Neural cell (in vitro differentiated cells): ENCODE results near the gene TNFAIP8L1. TPM values are rescaled to one million over a fixed set of nuclear protein-coding genes. Genes with fewer than 3 reads are reported as not detected.

Experiments
- H2AFZ ChIP-seq: fragments of 200-600, 300-800 bp; sonication (generic), shearing (Covaris generic); 2 replicates; pipeline ENCODE4 v1.6.0; 2014; ENCODE audit warnings: low read depth, mild to moderate bottlenecking, antibody characterized with exemption, low read length, moderate library complexity
- H3F3A ChIP-seq: fragments of 200-600 bp; shearing (Covaris generic); 2 replicates; pipeline ENCODE4 v1.6.1; 2016; ENCODE audit warnings: mild to moderate bottlenecking, moderate library complexity, mixed read lengths, antibody characterized with exemption, low read length; ENCODE audit not compliant: insufficient read depth, poor library complexity, severe bottlenecking
- H3K27ac ChIP-seq: fragments of 200-600, 300-800 bp; sonication (generic), shearing (Covaris generic); 2 replicates; pipeline ENCODE4 v1.5.1; 2014; ENCODE audit warnings: mild to moderate bottlenecking, low read length, moderate library complexity
- H3K27me3 ChIP-seq: fragments of 300-800, 200-600 bp; sonication (generic), shearing (Covaris generic); 2 replicates; pipeline ENCODE4 v1.6.0; 2014; ENCODE audit warnings: mild to moderate bottlenecking, low read depth, low read length, moderate library complexity; ENCODE audit not compliant: insufficient read depth
- H3K36me3 ChIP-seq: fragments of 300-800, 200-600 bp; sonication (generic), shearing (Covaris generic); 2 replicates; pipeline ENCODE4 v1.5.1; 2014; ENCODE audit warnings: mild to moderate bottlenecking, antibody characterized with exemption, low read length, moderate library complexity; ENCODE audit not compliant: insufficient read depth
- H3K4me2 ChIP-seq: fragments of 300-800, 200-600 bp; sonication (generic), shearing (Covaris generic); 2 replicates; pipeline ENCODE4 v1.6.0; 2014; ENCODE audit warnings: mild to moderate bottlenecking, low read length
- H3K4me3 ChIP-seq: fragments of 300-800, 200-600 bp; sonication (generic), shearing (Covaris generic); 2 replicates; pipeline ENCODE4 v1.5.1; 2014; ENCODE audit warnings: mild to moderate bottlenecking, low read length, moderate library complexity
- H3K79me2 ChIP-seq: fragments of 200-600 bp; shearing (Covaris generic); replicated peaks from 2 replicates; pipeline ENCODE4 v1.6.0; 2014; ENCODE audit warnings: mild to moderate bottlenecking, low read length, moderate library complexity; ENCODE audit not compliant: insufficient read depth
- H3K9ac ChIP-seq: fragments of 300-800, 200-600 bp; sonication (generic), shearing (Covaris generic); 2 replicates; pipeline ENCODE4 v1.6.1; 2016; ENCODE audit warnings: mild to moderate bottlenecking, low read length, mixed read lengths
- H3K9me2 ChIP-seq: fragments of 200-600 bp; shearing (Covaris generic); 2 replicates; pipeline ENCODE4 v1.6.1; 2016; ENCODE audit warnings: mild to moderate bottlenecking, low read length, mixed read lengths; ENCODE audit not compliant: insufficient read depth
- H3K9me3 ChIP-seq: fragments of 200-600, 300-800 bp; sonication (generic), shearing (Covaris generic); 2 replicates; pipeline ENCODE4 v1.6.1; 2016; ENCODE audit warnings: mild to moderate bottlenecking, mixed run types, low read length, moderate library complexity, mixed read lengths
- H4K20me1 ChIP-seq: fragments of 200-600 bp; shearing (Covaris generic); 2 replicates; pipeline ENCODE4 v1.6.1; 2016; ENCODE audit warnings: mild to moderate bottlenecking, mixed run types; ENCODE audit not compliant: insufficient read depth
- EP300 ChIP-seq: fragments of 450-650 bp; conservative IDR thresholded peaks from 2 replicates; pipeline ENCODE4 v1.6.1; 2014; ENCODE audit warnings: antibody characterized with exemption, mild to moderate bottlenecking, moderate library complexity; ENCODE audit not compliant: poor library complexity, severe bottlenecking
- EZH2 ChIP-seq: fragments of 200-600, 300-800 bp; shearing (Covaris generic), sonication (generic); IDR thresholded peaks from 2 replicates; pipeline ENCODE4 v1.6.1; 2014; ENCODE audit warnings: antibody characterized with exemption, low read length, borderline replicate concordance, mild to moderate bottlenecking; ENCODE audit not compliant: insufficient read depth, poor library complexity, severe bottlenecking
- MXI1 ChIP-seq: fragments of 450-650 bp; conservative IDR thresholded peaks from 2 replicates; pipeline ENCODE4 v1.6.1; 2014; ENCODE audit warnings: antibody characterized with exemption, mild to moderate bottlenecking; ENCODE audit not compliant: poor library complexity, severe bottlenecking
- POLR2AphosphoS5 ChIP-seq: IDR thresholded peaks from 2 replicates; pipeline ENCODE4 v1.6.1; 2012
- RAD21 ChIP-seq: fragments of 450-650 bp; conservative IDR thresholded peaks from 2 replicates; pipeline ENCODE4 v1.6.1; 2014; ENCODE audit warnings: antibody characterized with exemption, mild to moderate bottlenecking, moderate library complexity
- SMC3 ChIP-seq: fragments of 450-650 bp; conservative IDR thresholded peaks from 2 replicates; pipeline ENCODE4 v1.6.1; 2014; ENCODE audit warnings: antibody characterized with exemption, mild to moderate bottlenecking, moderate library complexity; ENCODE audit not compliant: poor library complexity
- TAF1 ChIP-seq: IDR thresholded peaks from 2 replicates; pipeline ENCODE4 v1.6.1; 2012; ENCODE audit warnings: low read depth
- polyA plus RNA-seq: library from polyadenylated mRNA; depleted of rRNA; stranded (reverse); fragments of >200 nt; gene quantifications from 2 replicates; pipeline ENCODE4 v1.2.3, GENCODE V29; 2014
- TF ChIP-seq, protein P1 (sequence below): fragments of 450-650 bp; IDR thresholded peaks from 2 replicates; pipeline ENCODE4 v1.5.1; 2014; ENCODE audit warnings: antibody characterized with exemption, mild to moderate bottlenecking, moderate library complexity; ENCODE audit not compliant: poor library complexity, severe bottlenecking
- TF ChIP-seq, protein P2 (sequence below): IDR thresholded peaks from 2 replicates; pipeline ENCODE4 v1.6.1; 2012; ENCODE audit warnings: borderline replicate concordance

TNFAIP8L1 gene
- polyA plus RNA-seq, 1 donor from 2014 or later: 0.99 TPM

DNA sequence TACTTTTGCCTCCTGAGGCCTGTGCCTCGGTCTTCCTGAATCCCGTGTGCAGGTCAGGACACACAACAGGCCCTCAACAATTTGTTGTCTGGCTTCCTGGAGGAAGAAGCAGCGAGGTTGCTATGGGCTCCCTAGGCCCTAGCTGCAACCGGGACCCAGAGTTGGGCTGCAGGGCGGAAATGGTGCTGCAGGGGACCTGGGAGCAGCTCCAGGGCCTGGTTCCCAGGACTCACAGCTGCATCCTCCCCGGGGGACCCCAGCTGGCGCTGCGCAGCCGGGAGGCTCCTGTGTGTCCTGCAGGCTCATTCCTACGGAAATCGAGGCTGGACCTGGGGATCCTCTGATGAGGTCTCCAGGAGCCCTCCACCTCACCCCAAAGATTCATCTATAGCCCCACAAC is 999 bp upstream of the TNFAIP8L1 start:
- Histone ChIP-seq H2AFZ (no peak overlapping the region), H3K9me2 (no peaks in the 10 kb centered on the region), H3K79me2 (no peaks in the 10 kb centered on the region), H3K9ac (no peak overlapping the region), H3K4me2 (no peak overlapping the region), H3K36me3 (no peaks in the 10 kb centered on the region), H4K20me1 (no peaks in the 10 kb centered on the region), H3K4me3 (no peak overlapping the region), H3F3A (no peaks in the 10 kb centered on the region), H3K27me3 (peaks cover 8% of the 10 kb centered on the region), H3K27ac (no peak overlapping the region), H3K9me3 (no peaks in the 10 kb centered on the region)
- no peak for TF ChIP-seq RAD21
- no peak for TF ChIP-seq TAF1
- no peak for TF ChIP-seq POLR2AphosphoS5
- TF ChIP-seq EZH2: no peak
- no peak for TF ChIP-seq SMC3
- TF ChIP-seq, protein P1, sequence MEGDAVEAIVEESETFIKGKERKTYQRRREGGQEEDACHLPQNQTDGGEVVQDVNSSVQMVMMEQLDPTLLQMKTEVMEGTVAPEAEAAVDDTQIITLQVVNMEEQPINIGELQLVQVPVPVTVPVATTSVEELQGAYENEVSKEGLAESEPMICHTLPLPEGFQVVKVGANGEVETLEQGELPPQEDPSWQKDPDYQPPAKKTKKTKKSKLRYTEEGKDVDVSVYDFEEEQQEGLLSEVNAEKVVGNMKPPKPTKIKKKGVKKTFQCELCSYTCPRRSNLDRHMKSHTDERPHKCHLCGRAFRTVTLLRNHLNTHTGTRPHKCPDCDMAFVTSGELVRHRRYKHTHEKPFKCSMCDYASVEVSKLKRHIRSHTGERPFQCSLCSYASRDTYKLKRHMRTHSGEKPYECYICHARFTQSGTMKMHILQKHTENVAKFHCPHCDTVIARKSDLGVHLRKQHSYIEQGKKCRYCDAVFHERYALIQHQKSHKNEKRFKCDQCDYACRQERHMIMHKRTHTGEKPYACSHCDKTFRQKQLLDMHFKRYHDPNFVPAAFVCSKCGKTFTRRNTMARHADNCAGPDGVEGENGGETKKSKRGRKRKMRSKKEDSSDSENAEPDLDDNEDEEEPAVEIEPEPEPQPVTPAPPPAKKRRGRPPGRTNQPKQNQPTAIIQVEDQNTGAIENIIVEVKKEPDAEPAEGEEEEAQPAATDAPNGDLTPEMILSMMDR: no peak
- TF ChIP-seq, protein P2, sequence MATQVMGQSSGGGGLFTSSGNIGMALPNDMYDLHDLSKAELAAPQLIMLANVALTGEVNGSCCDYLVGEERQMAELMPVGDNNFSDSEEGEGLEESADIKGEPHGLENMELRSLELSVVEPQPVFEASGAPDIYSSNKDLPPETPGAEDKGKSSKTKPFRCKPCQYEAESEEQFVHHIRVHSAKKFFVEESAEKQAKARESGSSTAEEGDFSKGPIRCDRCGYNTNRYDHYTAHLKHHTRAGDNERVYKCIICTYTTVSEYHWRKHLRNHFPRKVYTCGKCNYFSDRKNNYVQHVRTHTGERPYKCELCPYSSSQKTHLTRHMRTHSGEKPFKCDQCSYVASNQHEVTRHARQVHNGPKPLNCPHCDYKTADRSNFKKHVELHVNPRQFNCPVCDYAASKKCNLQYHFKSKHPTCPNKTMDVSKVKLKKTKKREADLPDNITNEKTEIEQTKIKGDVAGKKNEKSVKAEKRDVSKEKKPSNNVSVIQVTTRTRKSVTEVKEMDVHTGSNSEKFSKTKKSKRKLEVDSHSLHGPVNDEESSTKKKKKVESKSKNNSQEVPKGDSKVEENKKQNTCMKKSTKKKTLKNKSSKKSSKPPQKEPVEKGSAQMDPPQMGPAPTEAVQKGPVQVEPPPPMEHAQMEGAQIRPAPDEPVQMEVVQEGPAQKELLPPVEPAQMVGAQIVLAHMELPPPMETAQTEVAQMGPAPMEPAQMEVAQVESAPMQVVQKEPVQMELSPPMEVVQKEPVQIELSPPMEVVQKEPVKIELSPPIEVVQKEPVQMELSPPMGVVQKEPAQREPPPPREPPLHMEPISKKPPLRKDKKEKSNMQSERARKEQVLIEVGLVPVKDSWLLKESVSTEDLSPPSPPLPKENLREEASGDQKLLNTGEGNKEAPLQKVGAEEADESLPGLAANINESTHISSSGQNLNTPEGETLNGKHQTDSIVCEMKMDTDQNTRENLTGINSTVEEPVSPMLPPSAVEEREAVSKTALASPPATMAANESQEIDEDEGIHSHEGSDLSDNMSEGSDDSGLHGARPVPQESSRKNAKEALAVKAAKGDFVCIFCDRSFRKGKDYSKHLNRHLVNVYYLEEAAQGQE: no peak
- no peak for TF ChIP-seq EP300
- no peak for TF ChIP-seq MXI1

DNA sequence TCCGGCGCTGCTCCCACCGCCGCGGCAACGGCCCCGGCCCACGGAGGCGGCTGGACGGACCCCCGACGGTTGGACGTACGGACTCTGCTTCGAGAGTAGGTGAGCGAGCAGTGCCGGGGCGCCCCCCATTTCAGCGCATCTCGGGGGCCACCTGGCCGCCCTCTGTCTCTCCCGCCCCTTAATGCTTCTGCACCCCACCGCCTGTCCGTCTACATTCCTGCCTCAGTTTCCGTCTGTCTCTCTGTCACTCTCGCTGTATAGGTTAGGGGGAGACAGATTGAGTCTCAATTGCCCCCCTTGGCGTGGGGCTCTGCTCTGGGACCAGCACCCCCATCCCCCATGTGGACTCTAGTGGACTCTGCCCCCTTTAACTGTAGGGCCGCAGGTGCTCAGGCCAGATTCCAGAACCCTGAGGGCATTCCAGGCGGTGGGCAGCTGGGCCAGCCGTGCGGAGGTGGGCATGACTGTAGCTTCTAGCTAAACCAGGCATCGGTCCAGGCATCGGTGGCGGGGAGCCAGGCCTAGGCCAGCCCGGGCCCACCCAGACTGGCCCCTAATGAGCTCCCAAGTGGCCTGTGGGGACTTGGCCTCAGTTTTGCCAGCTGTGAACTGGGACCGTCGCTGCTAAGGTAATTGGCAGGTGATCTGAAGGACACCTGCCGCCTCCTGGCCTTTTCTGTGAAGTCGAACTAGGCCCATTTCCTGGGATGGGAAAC is 373 bp downstream of the TNFAIP8L1 start:
- Histone ChIP-seq H3K9ac (peak overlapping the region; percentile 53), H3K36me3 (no peaks in the 10 kb centered on the region), H2AFZ (peak overlapping the region; percentile 19), H3K9me2 (no peaks in the 10 kb centered on the region), H3K9me3 (no peaks in the 10 kb centered on the region), H3F3A (no peaks in the 10 kb centered on the region), H4K20me1 (no peaks in the 10 kb centered on the region), H3K27ac (no peak overlapping the region), H3K4me2 (no peak overlapping the region), H3K79me2 (no peaks in the 10 kb centered on the region), H3K27me3 (peaks cover 8% of the 10 kb centered on the region), H3K4me3 (peak overlapping the region; percentile 63)
- TF ChIP-seq RAD21 (no peak), MXI1 (no peak), EP300 (no peak), EZH2 (no peak), POLR2AphosphoS5 (no peak)
- TF ChIP-seq, protein P1: no peak
- TF ChIP-seq, protein P2: no peak
